ENCODE data around the gene S100A5. TPM values are rescaled to one million over a fixed set of nuclear protein-coding genes. Genes with fewer than 3 reads are reported as not detected.
"Not testable (repeated sequence)": the region's sequence is repeated elsewhere in the genome, so short reads cannot be mapped to it uniquely, and the experiment has no call there.

Gene S100A5
- total RNA-seq, 1 donor from 2014 or later: not detected

- no peaks in the 10 kb centered on the region for H3K9me3 ChIP-seq (ENCODE audit: control insufficient read depth in 3 of 3, low read length in 3 of 3)
- H3K27ac ChIP-seq (ENCODE audit: low read depth, low read length): no peak overlapping the region
- no peaks in the 10 kb centered on the region for H3K36me3 ChIP-seq (ENCODE audit: control insufficient read depth in 3 of 3, insufficient read depth in 3 of 3, low read length in 3 of 3)
- H3K27me3 ChIP-seq (ENCODE audit: control insufficient read depth in 3 of 3, insufficient read depth in 3 of 3, low read length in 3 of 3): no peaks in the 10 kb centered on the region
- no peak overlapping the region for H3K9ac ChIP-seq (ENCODE audit: low read depth in 1 of 3, low read length in 3 of 3)
- H3K4me1 ChIP-seq (ENCODE audit: control insufficient read depth in 3 of 3, insufficient read depth in 3 of 3, low read length in 3 of 3): peaks cover 0 to under 1% (median 0%) of the 10 kb centered on the region in 3 donors
- H3K4me3 ChIP-seq (ENCODE audit: low read length in 3 of 3): no peak overlapping the region
Observed at GRCh38 chr1:153578490-153578889, 37.8 kb upstream of the S100A5 start.

DNA sequence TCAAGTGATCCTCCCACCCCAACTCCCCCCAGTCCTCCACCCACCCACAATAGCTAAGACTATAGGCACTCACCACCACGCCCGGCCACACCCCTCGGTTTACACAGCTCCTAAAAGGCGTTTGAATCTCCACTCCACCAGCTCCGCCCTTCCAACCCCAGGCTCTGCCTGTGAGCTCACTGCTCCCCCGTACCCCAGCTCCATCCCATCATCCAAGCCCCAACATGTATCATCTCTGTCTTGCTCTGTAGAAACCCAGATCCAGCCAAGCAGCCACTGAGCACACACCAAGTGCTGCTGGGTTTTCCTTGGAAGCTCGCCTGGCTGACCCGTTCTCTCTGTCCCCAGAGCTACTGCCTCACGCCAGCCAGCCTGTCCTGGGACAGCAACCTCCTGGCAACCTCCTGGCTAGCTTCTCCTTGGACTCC lies 36.9 kb upstream of the S100A5 start:
- H3K9me3 ChIP-seq (ENCODE audit: control insufficient read depth in 3 of 3, low read length in 3 of 3): no peaks in the 10 kb centered on the region
- H3K4me1 ChIP-seq (ENCODE audit: control insufficient read depth in 3 of 3, insufficient read depth in 3 of 3, low read length in 3 of 3): peaks cover 0 to 9% (median 0%) of the 10 kb centered on the region in 3 donors
- no peak overlapping the region for H3K9ac ChIP-seq (ENCODE audit: low read depth in 1 of 3, low read length in 3 of 3)
- H3K27ac ChIP-seq (ENCODE audit: low read depth, low read length): no peak overlapping the region
- H3K36me3 ChIP-seq (ENCODE audit: control insufficient read depth in 3 of 3, insufficient read depth in 3 of 3, low read length in 3 of 3): no peaks in the 10 kb centered on the region
- H3K4me3 ChIP-seq (ENCODE audit: low read length in 3 of 3): no peak overlapping the region
- H3K27me3 ChIP-seq (ENCODE audit: control insufficient read depth in 3 of 3, insufficient read depth in 3 of 3, low read length in 3 of 3): no peaks in the 10 kb centered on the region

- Histone ChIP-seq H3K4me3 (ENCODE audit: low read length in 3 of 3) (no peak overlapping the region), H3K27me3 (ENCODE audit: control insufficient read depth in 3 of 3, insufficient read depth in 3 of 3, low read length in 3 of 3) (no peaks in the 10 kb centered on the region)
Observed at GRCh38 chr1:153577138-153577537, 36.4 kb upstream of the S100A5 start.

GRCh38 chr1:153575497-153575896 lies 34.8 kb upstream of the S100A5 start:
- H3K4me3 ChIP-seq (ENCODE audit: low read length in 3 of 3); H3K9ac ChIP-seq (ENCODE audit: low read depth in 1 of 3, low read length in 3 of 3); H3K27me3 ChIP-seq (ENCODE audit: control insufficient read depth in 3 of 3, insufficient read depth in 3 of 3, low read length in 3 of 3); H3K27ac ChIP-seq (ENCODE audit: low read depth, low read length); H3K36me3 ChIP-seq (ENCODE audit: control insufficient read depth in 3 of 3, insufficient read depth in 3 of 3, low read length in 3 of 3); H3K9me3 ChIP-seq (ENCODE audit: control insufficient read depth in 3 of 3, low read length in 3 of 3): not testable (repeated sequence)
- peaks cover 2 to 14% (median 3%) of the 10 kb centered on the region in 3 donors for H3K4me1 ChIP-seq (ENCODE audit: control insufficient read depth in 3 of 3, insufficient read depth in 3 of 3, low read length in 3 of 3)

More at GRCh38 chr1:153577138-153577537, 36.4 kb upstream of the S100A5 start:
- peaks cover 2 to 14% (median 3%) of the 10 kb centered on the region in 3 donors for H3K4me1 ChIP-seq (ENCODE audit: control insufficient read depth in 3 of 3, insufficient read depth in 3 of 3, low read length in 3 of 3)
- no peak overlapping the region for H3K9ac ChIP-seq (ENCODE audit: low read depth in 1 of 3, low read length in 3 of 3)
- H3K27ac ChIP-seq (ENCODE audit: low read depth, low read length): no peak overlapping the region
- H3K9me3 ChIP-seq (ENCODE audit: control insufficient read depth in 3 of 3, low read length in 3 of 3): no peaks in the 10 kb centered on the region
- no peaks in the 10 kb centered on the region for H3K36me3 ChIP-seq (ENCODE audit: control insufficient read depth in 3 of 3, insufficient read depth in 3 of 3, low read length in 3 of 3)

DNA sequence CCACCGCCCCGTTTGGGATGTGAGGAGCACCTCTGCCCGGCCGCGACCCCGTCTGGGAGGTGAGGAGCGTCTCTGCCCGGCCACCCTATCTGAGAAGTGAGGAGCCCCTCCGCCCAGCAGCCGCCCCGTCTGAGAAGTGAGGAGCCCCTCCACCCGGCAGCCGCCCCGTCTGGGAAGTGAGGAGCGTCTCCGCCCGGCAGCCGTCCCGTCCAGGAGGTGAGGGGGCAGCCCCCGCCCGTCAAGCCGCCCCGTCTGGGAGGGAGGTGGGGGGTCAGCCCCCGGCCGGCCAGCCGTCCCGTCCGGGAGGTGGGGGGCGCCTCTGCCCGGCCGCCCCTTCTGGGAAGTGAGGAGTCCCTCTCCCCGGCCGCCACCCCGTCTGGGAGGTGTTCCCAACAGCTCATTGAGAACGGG lies 34.4 kb upstream of the S100A5 start:
- not testable (repeated sequence) for H3K9me3 ChIP-seq (ENCODE audit: control insufficient read depth in 3 of 3, low read length in 3 of 3); H3K4me3 ChIP-seq (ENCODE audit: low read length in 3 of 3); H3K27me3 ChIP-seq (ENCODE audit: control insufficient read depth in 3 of 3, insufficient read depth in 3 of 3, low read length in 3 of 3); H3K27ac ChIP-seq (ENCODE audit: low read depth, low read length); H3K9ac ChIP-seq (ENCODE audit: low read depth in 1 of 3, low read length in 3 of 3); H3K36me3 ChIP-seq (ENCODE audit: control insufficient read depth in 3 of 3, insufficient read depth in 3 of 3, low read length in 3 of 3)
- peaks cover 2 to 14% (median 3%) of the 10 kb centered on the region in 3 donors for H3K4me1 ChIP-seq (ENCODE audit: control insufficient read depth in 3 of 3, insufficient read depth in 3 of 3, low read length in 3 of 3)

DNA sequence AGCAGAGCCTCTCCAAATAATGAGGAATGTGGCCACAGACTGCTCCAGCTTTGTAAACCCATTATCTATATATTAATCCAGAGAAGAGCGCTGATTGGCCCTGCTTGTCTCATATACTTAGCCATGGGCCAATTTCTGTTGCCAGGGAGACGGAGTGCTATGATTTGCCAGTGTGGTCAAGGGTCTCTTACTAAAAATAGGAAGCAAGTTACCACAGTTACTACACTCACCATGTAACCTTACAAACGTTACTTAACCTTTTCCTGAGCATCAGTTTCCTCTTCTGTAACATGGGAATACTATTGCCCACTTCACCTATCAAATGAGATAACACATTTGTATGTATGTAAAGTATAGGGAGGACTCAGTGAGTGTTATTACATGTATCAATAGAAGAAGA lies 32.6 kb upstream of the S100A5 start:
- no peaks in the 10 kb centered on the region for H3K36me3 ChIP-seq (ENCODE audit: control insufficient read depth in 3 of 3, insufficient read depth in 3 of 3, low read length in 3 of 3)
- no peak overlapping the region for H3K9ac ChIP-seq (ENCODE audit: low read depth in 1 of 3, low read length in 3 of 3)
- peaks cover 7 to 20% (median 7%) of the 10 kb centered on the region in 3 donors for H3K4me1 ChIP-seq (ENCODE audit: control insufficient read depth in 3 of 3, insufficient read depth in 3 of 3, low read length in 3 of 3)
- H3K27me3 ChIP-seq (ENCODE audit: control insufficient read depth in 3 of 3, insufficient read depth in 3 of 3, low read length in 3 of 3): no peaks in the 10 kb centered on the region
- H3K27ac ChIP-seq (ENCODE audit: low read depth, low read length): no peak overlapping the region
- H3K9me3 ChIP-seq (ENCODE audit: control insufficient read depth in 3 of 3, low read length in 3 of 3): no peaks in the 10 kb centered on the region
- H3K4me3 ChIP-seq (ENCODE audit: low read length in 3 of 3): no peak overlapping the region

DNA sequence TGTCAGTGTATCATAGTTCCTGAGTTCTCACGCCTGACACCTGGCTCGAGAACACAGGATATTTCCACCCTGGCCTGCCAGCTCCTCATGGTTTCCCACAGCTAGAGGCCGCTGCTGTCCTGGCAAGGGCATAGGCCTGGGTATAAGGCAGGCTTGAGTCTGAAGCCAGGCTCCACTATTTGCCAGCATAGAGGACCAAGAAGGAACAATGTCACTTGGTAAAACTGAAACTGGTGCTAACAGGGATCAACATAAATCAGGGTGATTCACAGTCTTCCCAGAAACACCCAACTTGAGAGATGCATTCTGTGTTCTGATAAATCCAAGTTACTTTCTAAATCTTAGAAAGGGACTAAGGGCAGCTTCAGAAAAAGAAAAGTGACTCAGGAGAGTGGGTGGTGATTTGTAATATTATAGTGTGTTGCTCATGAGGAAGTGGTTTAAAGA lies 31.9 kb upstream of the S100A5 start:
- Histone ChIP-seq H3K4me1 (ENCODE audit: control insufficient read depth in 3 of 3, insufficient read depth in 3 of 3, low read length in 3 of 3) (peaks cover 14 to 28% (median 15%) of the 10 kb centered on the region in 3 donors), H3K9me3 (ENCODE audit: control insufficient read depth in 3 of 3, low read length in 3 of 3) (no peaks in the 10 kb centered on the region), H3K27me3 (ENCODE audit: control insufficient read depth in 3 of 3, insufficient read depth in 3 of 3, low read length in 3 of 3) (no peaks in the 10 kb centered on the region), H3K4me3 (ENCODE audit: low read length in 3 of 3) (no peak overlapping the region), H3K27ac (ENCODE audit: low read depth, low read length) (peak overlapping the region; percentile 6), H3K36me3 (ENCODE audit: control insufficient read depth in 3 of 3, insufficient read depth in 3 of 3, low read length in 3 of 3) (no peaks in the 10 kb centered on the region), H3K9ac (ENCODE audit: low read depth in 1 of 3, low read length in 3 of 3) (no peak overlapping the region)

- Histone ChIP-seq H3K4me1 (ENCODE audit: control insufficient read depth in 3 of 3, insufficient read depth in 3 of 3, low read length in 3 of 3) (peaks cover 22 to 35% (median 23%) of the 10 kb centered on the region in 3 donors), H3K4me3 (ENCODE audit: low read length in 3 of 3) (no peak overlapping the region), H3K36me3 (ENCODE audit: control insufficient read depth in 3 of 3, insufficient read depth in 3 of 3, low read length in 3 of 3) (no peaks in the 10 kb centered on the region), H3K9ac (ENCODE audit: low read depth in 1 of 3, low read length in 3 of 3) (no peak overlapping the region), H3K27me3 (ENCODE audit: control insufficient read depth in 3 of 3, insufficient read depth in 3 of 3, low read length in 3 of 3) (no peaks in the 10 kb centered on the region), H3K27ac (ENCODE audit: low read depth, low read length) (no peak overlapping the region), H3K9me3 (ENCODE audit: control insufficient read depth in 3 of 3, low read length in 3 of 3) (no peaks in the 10 kb centered on the region)
Observed at GRCh38 chr1:153571706-153572105, 31.0 kb upstream of the S100A5 start.

DNA sequence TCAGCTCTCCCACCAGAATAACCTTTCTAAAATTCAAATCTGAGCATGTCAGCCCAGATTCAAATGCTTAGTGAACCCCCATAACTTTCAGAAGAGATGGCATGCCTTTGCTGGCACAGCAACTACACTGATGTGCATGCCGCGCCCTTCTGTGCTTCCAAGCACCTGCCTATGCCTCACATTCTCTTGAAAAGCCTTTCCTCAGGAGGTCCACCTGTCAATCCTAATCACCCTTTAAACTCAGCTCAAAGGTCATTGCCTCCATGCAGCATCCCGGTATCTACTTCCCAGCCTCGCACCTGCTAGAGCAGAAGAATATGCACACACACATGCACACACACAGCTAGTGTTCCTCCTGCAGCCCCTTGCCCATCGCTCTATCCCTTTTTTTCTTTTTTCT lies 30.1 kb upstream of the S100A5 start:
- H3K27me3 ChIP-seq (ENCODE audit: control insufficient read depth in 3 of 3, insufficient read depth in 3 of 3, low read length in 3 of 3): no peaks in the 10 kb centered on the region
- H3K4me1 ChIP-seq (ENCODE audit: control insufficient read depth in 3 of 3, insufficient read depth in 3 of 3, low read length in 3 of 3): peaks cover 30 to 44% (median 31%) of the 10 kb centered on the region in 3 donors
- no peak overlapping the region for H3K9ac ChIP-seq (ENCODE audit: low read depth in 1 of 3, low read length in 3 of 3)
- no peak overlapping the region for H3K27ac ChIP-seq (ENCODE audit: low read depth, low read length)
- H3K9me3 ChIP-seq (ENCODE audit: control insufficient read depth in 3 of 3, low read length in 3 of 3): no peaks in the 10 kb centered on the region
- H3K4me3 ChIP-seq (ENCODE audit: low read length in 3 of 3): no peak overlapping the region
- H3K36me3 ChIP-seq (ENCODE audit: control insufficient read depth in 3 of 3, insufficient read depth in 3 of 3, low read length in 3 of 3): no peaks in the 10 kb centered on the region

DNA sequence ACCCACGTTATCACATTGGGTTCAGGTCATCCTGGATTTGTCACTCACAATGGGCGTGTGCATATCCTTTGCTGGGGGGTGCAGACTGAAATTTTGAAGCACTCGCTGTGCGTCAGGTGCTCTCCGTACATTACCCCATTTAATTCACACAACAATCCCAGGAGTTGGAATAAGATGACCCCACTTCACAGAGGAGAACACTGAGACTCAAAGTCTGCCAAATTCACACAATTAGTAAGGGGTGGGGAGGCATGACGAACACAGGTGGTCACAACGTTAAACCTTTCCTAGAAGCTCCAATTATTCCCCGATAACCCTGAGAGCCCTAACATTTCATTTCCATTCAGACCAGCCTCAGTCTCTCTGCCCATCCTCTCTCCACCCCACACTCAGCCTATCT lies 28.7 kb upstream of the S100A5 start:
- H3K27me3 ChIP-seq (ENCODE audit: control insufficient read depth in 3 of 3, insufficient read depth in 3 of 3, low read length in 3 of 3): no peaks in the 10 kb centered on the region
- H3K4me3 ChIP-seq (ENCODE audit: low read length in 3 of 3): no peak overlapping the region
- no peak overlapping the region for H3K9ac ChIP-seq (ENCODE audit: low read depth in 1 of 3, low read length in 3 of 3)
- H3K4me1 ChIP-seq (ENCODE audit: control insufficient read depth in 3 of 3, insufficient read depth in 3 of 3, low read length in 3 of 3): peaks cover 34 to 49% (median 38%) of the 10 kb centered on the region in 3 donors
- no peaks in the 10 kb centered on the region for H3K9me3 ChIP-seq (ENCODE audit: control insufficient read depth in 3 of 3, low read length in 3 of 3)
- no peak overlapping the region for H3K27ac ChIP-seq (ENCODE audit: low read depth, low read length)
- H3K36me3 ChIP-seq (ENCODE audit: control insufficient read depth in 3 of 3, insufficient read depth in 3 of 3, low read length in 3 of 3): no peaks in the 10 kb centered on the region

All from skeletal muscle tissue (tissue), 4 donors.